Heart left ventricle (tissue), 13 donors: ENCODE data around the gene ZNF391.

Experiments
- POLR2A ChIP-seq, 2 donors: fragments of 450-650 bp; IDR thresholded peaks; one replicate each; pipeline ENCODE4 v1.6.1; 2017; ENCODE audit warnings: antibody characterized with exemption in 2 of 2, mild to moderate bottlenecking in 2 of 2, moderate library complexity in 2 of 2
- TF ChIP-seq, protein P1 (sequence below), 12 donors: fragments of 200-600 bp; sonication (generic) in 4 of 12; IDR thresholded peaks; one replicate each; pipeline versions ENCODE4 v1.5.0 to v1.8.0; 2018 to 2022; ENCODE audit warnings: antibody characterized with exemption in 12 of 12, mild to moderate bottlenecking in 5 of 12
- donor health status: ischemic (EF 13 %, LVEDD 7.1; RV severe dilation, severe dysfunction).
- donor health status: DM: no; HTN: yes; CAD: no.
- donor health status: DM: no; HTN: no; CAD: no.
- donor health status: ischemic (EF 25% LVEDD 6.9; RV normal size, moderate dysfunction).
- donor health status: ischemic (EF 25% LVEDD 5.7; RV mildly dilated, moderate dysfunction).
- donor health status: ischemic (EF 35%, LVEDD 5.7; RV mildly dilated, moderate dysfunction).
- donor health status: nonischemic (EF 11% LVEDD 7.7; RV severe dilation, severe dysfunction).
- donor health status: DM: yes; HTN: yes; CAD: no.
- donor health status: PGD.
- donor health status: ischemic (EF 29% LVEDD 5.4; RV normal size, mild dysfunction).
- donor health status: nonischemic (EF 23%, LVEDD 6.1; RV moderate dilation, normal function).

DNA sequence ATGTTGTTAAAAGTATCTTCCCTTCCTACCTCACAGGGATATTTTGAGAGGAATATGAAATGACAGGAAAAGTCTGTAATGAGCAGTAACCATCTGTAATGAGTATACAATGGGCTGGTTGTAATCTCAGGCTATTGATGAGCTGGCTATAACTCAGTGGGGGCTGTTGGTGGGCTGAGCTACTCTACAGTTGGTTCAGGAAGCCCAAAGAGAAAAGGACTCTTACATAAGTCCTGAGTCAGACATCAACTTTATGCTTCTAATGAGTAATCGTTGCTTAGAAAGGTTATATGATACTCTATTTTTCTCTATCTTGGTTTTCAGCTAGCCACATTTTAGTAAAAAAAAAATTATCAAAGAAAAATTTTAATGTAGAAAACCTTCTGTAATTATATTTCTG lies 26.4 kb downstream of the ZNF391 start:
- TF ChIP-seq, protein P1, sequence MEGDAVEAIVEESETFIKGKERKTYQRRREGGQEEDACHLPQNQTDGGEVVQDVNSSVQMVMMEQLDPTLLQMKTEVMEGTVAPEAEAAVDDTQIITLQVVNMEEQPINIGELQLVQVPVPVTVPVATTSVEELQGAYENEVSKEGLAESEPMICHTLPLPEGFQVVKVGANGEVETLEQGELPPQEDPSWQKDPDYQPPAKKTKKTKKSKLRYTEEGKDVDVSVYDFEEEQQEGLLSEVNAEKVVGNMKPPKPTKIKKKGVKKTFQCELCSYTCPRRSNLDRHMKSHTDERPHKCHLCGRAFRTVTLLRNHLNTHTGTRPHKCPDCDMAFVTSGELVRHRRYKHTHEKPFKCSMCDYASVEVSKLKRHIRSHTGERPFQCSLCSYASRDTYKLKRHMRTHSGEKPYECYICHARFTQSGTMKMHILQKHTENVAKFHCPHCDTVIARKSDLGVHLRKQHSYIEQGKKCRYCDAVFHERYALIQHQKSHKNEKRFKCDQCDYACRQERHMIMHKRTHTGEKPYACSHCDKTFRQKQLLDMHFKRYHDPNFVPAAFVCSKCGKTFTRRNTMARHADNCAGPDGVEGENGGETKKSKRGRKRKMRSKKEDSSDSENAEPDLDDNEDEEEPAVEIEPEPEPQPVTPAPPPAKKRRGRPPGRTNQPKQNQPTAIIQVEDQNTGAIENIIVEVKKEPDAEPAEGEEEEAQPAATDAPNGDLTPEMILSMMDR (IDR thresholded peaks at IDR 0.05), result no peak
- TF ChIP-seq POLR2A (IDR thresholded peaks at IDR 0.05), result no peak
